Astrocyte (in vitro differentiated cells and primary cell): ENCODE data around the gene TRPM6. TPM values are rescaled to one million over a fixed set of nuclear protein-coding genes. Genes with fewer than 3 reads are reported as not detected.

Experiments used
- DNase-seq: peaks from one replicate; pipeline ENCODE4 v3.0.0-alpha.2; 2010; ENCODE audit warnings: low read depth
- FAIRE-seq: peaks from 2 replicates; lab custom pipeline; 2011; peaks lifted over from hg19 to GRCh38; lab: Jason Lieb, UNC
- H2AFZ ChIP-seq: 2 replicates; pipeline ENCODE4 v1.6.0; 2012; ENCODE audit warnings: low read depth, low read length, inconsistent platforms
- H3K27ac ChIP-seq: 2 replicates; pipeline ENCODE4 v1.5.1; 2011; ENCODE audit warnings: low read depth, low read length, inconsistent platforms
- H3K27me3 ChIP-seq: 2 replicates; pipeline ENCODE4 v1.6.0; 2011; ENCODE audit warnings: low read length, inconsistent platforms; ENCODE audit not compliant: insufficient read depth
- H3K36me3 ChIP-seq: 2 replicates; pipeline ENCODE4 v1.5.1; 2011; ENCODE audit warnings: low read length, inconsistent platforms; ENCODE audit not compliant: insufficient read depth
- H3K4me1 ChIP-seq: 2 replicates; pipeline ENCODE4 v1.5.1; 2011; ENCODE audit warnings: low read length, inconsistent platforms; ENCODE audit not compliant: insufficient read depth
- H3K4me2 ChIP-seq: 2 replicates; pipeline ENCODE4 v1.6.0; 2012; ENCODE audit warnings: low read length, inconsistent platforms
- H3K4me3 ChIP-seq: 2 replicates; pipeline ENCODE4 v1.5.1; 2011; ENCODE audit warnings: low read depth, mild to moderate bottlenecking, low read length, inconsistent platforms; ENCODE audit not compliant: insufficient read depth
- H3K79me2 ChIP-seq: 2 replicates; pipeline ENCODE4 v1.6.0; 2012; ENCODE audit warnings: mild to moderate bottlenecking, low read length, inconsistent platforms; ENCODE audit not compliant: insufficient read depth
- H3K9ac ChIP-seq: 2 replicates; pipeline ENCODE4 v1.6.0; 2012; ENCODE audit warnings: mild to moderate bottlenecking, low read length, inconsistent platforms
- H3K9me3 ChIP-seq: 2 replicates; pipeline ENCODE4 v1.5.1; 2012; ENCODE audit warnings: low read depth, mild to moderate bottlenecking, low read length, inconsistent platforms; ENCODE audit not compliant: insufficient read depth
- H4K20me1 ChIP-seq: 2 replicates; pipeline ENCODE4 v1.6.0; 2012; ENCODE audit warnings: low read length, inconsistent platforms; ENCODE audit not compliant: insufficient read depth
- H3K27ac Mint-ChIP-seq: one replicate; pipeline ENCODE4 v1.8.0; 2021; ENCODE audit warnings: mild to moderate bottlenecking, mixed read lengths; ENCODE audit not compliant: unreplicated experiment
- H3K27me3 Mint-ChIP-seq: one replicate; pipeline ENCODE4 v1.8.0; 2021; ENCODE audit warnings: low read depth, mixed read lengths; ENCODE audit not compliant: unreplicated experiment
- H3K36me3 Mint-ChIP-seq: one replicate; pipeline ENCODE4 v1.8.0; 2021; ENCODE audit warnings: low read depth, mixed read lengths; ENCODE audit not compliant: unreplicated experiment
- H3K4me1 Mint-ChIP-seq: one replicate; pipeline ENCODE4 v1.8.0; 2021; ENCODE audit warnings: low read depth, mixed read lengths; ENCODE audit not compliant: unreplicated experiment
- H3K4me3 Mint-ChIP-seq: one replicate; pipeline ENCODE4 v1.8.0; 2021; ENCODE audit warnings: mild to moderate bottlenecking, moderate library complexity, mixed read lengths; ENCODE audit not compliant: unreplicated experiment
- H3K9me3 Mint-ChIP-seq: one replicate; pipeline ENCODE4 v1.8.0; 2021; ENCODE audit warnings: mild to moderate bottlenecking, mixed read lengths; ENCODE audit not compliant: unreplicated experiment
- EZH2 ChIP-seq: IDR thresholded peaks from 2 replicates; pipeline ENCODE4 v1.6.1; 2012; ENCODE audit warnings: mild to moderate bottlenecking, low read length, inconsistent platforms; ENCODE audit not compliant: insufficient read depth
- total RNA-seq: library from RNA; stranded (reverse); gene quantifications from 2 replicates; pipeline ENCODE4 v1.2.1, GENCODE V29; 2021
- TF ChIP-seq, protein P1 (sequence below): IDR thresholded peaks from 2 replicates; pipeline ENCODE4 v1.5.1; 2011; ENCODE audit warnings: low read depth, mild to moderate bottlenecking, inconsistent platforms, low read length, moderate library complexity; ENCODE audit not compliant: insufficient read depth

The TRPM6 gene
- total RNA-seq, 1 donor from 2014 or later: 0.27 TPM

DNA sequence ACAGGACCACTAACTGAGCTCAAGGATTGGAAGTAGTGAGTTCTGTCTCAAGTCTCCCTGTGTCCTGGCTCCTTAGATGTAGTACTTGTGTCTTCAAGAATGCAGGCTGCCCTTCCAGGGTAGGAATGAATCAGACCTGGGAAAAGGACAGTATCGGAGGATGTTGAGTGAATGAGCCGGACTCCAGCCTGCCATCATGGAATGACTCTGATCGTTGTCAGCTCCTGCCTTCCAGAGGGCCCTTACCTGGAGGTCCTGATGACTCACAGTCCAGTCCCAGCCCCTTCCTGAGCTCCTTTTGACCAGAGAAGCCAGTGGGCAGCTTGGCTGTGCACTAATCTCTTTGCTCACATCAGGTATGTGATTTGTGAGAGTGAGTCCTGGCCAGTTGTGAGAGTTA lies 161.1 kb downstream of the TRPM6 start:
- H2AFZ ChIP-seq: no peak overlapping the region
- H3K27me3 Mint-ChIP-seq: no peaks in the 10 kb centered on the region
- no peak overlapping the region for H3K9ac ChIP-seq
- H3K4me2 ChIP-seq: no peak overlapping the region
- no peak overlapping the region for H3K27ac Mint-ChIP-seq
- FAIRE-seq (no peak), DNase-seq (no peak)
- no peaks in the 10 kb centered on the region for H3K36me3 Mint-ChIP-seq
- no peaks in the 10 kb centered on the region for H4K20me1 ChIP-seq
- peaks cover 3% of the 10 kb centered on the region for H3K4me1 ChIP-seq
- no peaks in the 10 kb centered on the region for H3K79me2 ChIP-seq
- no peak overlapping the region for H3K4me3 ChIP-seq
- H3K4me3 Mint-ChIP-seq: no peak overlapping the region
- no peaks in the 10 kb centered on the region for H3K9me3 Mint-ChIP-seq
- no peak overlapping the region for H3K27ac ChIP-seq
- H3K27me3 ChIP-seq: no peaks in the 10 kb centered on the region
- H3K4me1 Mint-ChIP-seq: peaks cover 2% of the 10 kb centered on the region
- H3K36me3 ChIP-seq: no peaks in the 10 kb centered on the region
- no peaks in the 10 kb centered on the region for H3K9me3 ChIP-seq
- TF ChIP-seq, protein P1, sequence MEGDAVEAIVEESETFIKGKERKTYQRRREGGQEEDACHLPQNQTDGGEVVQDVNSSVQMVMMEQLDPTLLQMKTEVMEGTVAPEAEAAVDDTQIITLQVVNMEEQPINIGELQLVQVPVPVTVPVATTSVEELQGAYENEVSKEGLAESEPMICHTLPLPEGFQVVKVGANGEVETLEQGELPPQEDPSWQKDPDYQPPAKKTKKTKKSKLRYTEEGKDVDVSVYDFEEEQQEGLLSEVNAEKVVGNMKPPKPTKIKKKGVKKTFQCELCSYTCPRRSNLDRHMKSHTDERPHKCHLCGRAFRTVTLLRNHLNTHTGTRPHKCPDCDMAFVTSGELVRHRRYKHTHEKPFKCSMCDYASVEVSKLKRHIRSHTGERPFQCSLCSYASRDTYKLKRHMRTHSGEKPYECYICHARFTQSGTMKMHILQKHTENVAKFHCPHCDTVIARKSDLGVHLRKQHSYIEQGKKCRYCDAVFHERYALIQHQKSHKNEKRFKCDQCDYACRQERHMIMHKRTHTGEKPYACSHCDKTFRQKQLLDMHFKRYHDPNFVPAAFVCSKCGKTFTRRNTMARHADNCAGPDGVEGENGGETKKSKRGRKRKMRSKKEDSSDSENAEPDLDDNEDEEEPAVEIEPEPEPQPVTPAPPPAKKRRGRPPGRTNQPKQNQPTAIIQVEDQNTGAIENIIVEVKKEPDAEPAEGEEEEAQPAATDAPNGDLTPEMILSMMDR: no peak
- TF ChIP-seq EZH2: no peak

DNA sequence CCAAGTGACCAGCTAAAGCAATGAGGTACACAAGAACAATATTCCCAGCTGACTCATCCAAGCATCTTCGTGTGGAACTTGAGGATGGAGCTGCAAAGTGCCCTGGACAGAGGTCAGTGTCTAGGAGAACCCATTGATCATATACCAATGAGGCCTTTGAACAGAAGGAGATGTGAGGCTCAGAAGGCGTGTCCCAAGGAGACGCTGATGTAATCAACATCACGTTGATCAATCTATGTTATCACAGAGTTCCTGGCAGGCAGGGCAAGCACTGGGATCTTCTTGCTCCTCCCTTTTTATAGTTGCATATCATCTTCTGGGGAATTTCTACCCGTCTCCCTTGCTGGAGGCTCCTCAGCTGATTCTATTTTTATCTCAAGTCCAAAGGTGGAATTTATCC lies 163.4 kb downstream of the TRPM6 start:
- Histone ChIP-seq H3K9me3 (no peaks in the 10 kb centered on the region), H3K36me3 (no peaks in the 10 kb centered on the region), H3K27me3 (no peaks in the 10 kb centered on the region), H4K20me1 (no peaks in the 10 kb centered on the region), H3K9ac (no peak overlapping the region), H3K4me3 (no peak overlapping the region), H3K4me2 (no peak overlapping the region), H3K27ac (no peak overlapping the region), H3K4me1 (peaks cover 2% of the 10 kb centered on the region), H3K79me2 (no peaks in the 10 kb centered on the region), H2AFZ (no peak overlapping the region)
- no peak for TF ChIP-seq EZH2
- TF ChIP-seq, protein P1: no peak
- Mint-ChIP-seq H3K9me3 (no peaks in the 10 kb centered on the region), H3K27ac (no peak overlapping the region), H3K36me3 (no peaks in the 10 kb centered on the region), H3K27me3 (no peaks in the 10 kb centered on the region), H3K4me3 (no peak overlapping the region), H3K4me1 (peaks cover 2% of the 10 kb centered on the region)
- DNase-seq (no peak), FAIRE-seq (no peak)

DNA sequence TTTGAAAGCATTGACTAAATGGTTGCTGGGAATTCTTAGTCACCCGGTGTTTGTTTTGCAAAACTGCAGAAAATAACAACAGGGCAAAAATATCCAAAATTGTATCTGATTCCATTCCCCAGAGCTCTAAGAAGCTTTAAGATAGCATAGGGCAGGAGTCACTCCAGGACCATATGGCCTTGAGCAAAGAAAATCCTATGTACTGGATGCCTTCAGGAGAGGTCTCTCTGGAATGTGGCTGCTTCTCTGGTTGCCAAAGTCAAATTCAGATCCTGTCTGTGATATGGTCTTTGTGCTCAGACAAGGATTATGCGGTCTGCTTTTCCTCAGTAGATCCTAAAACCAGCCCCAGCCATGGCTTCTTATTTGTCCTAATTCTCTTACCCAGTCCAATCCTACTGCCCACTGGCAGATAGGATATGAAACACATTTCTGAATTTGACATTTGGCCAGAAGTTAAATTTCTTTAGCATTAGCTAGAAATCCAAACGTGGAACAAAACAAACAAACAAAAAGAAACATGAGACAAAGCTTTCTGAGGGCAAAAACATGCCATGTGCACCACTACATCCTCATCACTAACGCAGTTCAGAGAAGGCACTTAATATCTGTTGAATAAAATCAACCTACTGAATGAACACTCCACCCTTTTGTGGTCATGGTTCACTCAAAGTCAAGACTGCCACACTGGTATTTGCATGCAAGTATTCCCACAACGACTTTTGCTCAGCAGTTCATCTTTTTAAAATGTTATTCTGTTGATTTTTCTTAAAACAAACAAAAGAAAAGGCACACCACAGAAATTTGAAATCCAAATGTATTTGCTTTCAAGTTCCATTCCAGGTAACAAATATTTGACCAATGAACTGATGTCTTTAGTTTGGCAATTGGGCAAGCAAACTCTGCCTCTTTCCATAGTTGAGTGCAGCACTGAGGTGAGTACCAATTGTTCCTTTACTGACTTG lies 165.7 kb downstream of the TRPM6 start:
- Mint-ChIP-seq H3K27ac (no peak overlapping the region), H3K4me3 (no peak overlapping the region), H3K9me3 (no peaks in the 10 kb centered on the region), H3K4me1 (peaks cover 2% of the 10 kb centered on the region), H3K36me3 (no peaks in the 10 kb centered on the region), H3K27me3 (no peaks in the 10 kb centered on the region)
- Histone ChIP-seq H3K4me2 (no peak overlapping the region), H4K20me1 (no peaks in the 10 kb centered on the region), H3K4me3 (no peak overlapping the region), H3K9me3 (no peaks in the 10 kb centered on the region), H3K27me3 (no peaks in the 10 kb centered on the region), H3K27ac (no peak overlapping the region), H3K79me2 (no peaks in the 10 kb centered on the region), H3K36me3 (no peaks in the 10 kb centered on the region), H3K4me1 (no peaks in the 10 kb centered on the region), H2AFZ (no peak overlapping the region), H3K9ac (no peak overlapping the region)
- no peak for FAIRE-seq
- no peak for TF ChIP-seq EZH2
- TF ChIP-seq, protein P1: no peak
- no peak for DNase-seq
